ENCODE results near the gene PALM.

PALM gene

DNA sequence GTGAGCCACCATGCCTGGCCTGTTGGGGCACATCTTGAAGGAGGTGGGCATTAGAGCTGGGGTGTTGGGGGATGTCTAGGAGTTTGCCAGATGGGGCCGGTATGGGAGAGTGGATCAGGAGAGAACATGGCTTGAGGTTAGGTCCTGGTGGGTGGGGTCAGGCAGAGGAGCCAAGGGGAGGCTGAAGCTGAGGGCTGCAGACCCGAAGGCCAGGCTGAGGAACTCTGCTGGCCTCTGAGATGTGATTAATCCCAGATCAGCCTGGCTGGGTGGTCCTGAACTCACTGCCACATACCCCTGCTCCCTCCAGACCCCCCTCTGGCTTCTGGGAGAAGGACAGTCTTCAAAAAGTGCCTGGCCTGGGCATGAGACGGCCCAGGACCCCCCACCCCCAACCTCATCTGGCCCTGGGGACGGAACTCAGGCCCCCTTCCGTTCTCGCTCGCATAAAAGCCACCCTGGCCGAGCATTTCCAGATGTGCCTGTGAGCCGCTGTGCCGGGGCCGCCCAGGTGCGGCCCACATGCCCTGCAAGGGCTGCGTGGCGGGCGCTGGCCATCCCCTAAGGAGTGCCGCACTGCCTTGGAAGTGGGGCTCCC, 29.8 kb upstream of the PALM start:
- TF ChIP-seq TAF1 (IDR thresholded peaks at IDR 0.05; ENCODE audit: borderline replicate concordance, insufficient read depth, low read length), result no peak
- TF ChIP-seq, protein P1, sequence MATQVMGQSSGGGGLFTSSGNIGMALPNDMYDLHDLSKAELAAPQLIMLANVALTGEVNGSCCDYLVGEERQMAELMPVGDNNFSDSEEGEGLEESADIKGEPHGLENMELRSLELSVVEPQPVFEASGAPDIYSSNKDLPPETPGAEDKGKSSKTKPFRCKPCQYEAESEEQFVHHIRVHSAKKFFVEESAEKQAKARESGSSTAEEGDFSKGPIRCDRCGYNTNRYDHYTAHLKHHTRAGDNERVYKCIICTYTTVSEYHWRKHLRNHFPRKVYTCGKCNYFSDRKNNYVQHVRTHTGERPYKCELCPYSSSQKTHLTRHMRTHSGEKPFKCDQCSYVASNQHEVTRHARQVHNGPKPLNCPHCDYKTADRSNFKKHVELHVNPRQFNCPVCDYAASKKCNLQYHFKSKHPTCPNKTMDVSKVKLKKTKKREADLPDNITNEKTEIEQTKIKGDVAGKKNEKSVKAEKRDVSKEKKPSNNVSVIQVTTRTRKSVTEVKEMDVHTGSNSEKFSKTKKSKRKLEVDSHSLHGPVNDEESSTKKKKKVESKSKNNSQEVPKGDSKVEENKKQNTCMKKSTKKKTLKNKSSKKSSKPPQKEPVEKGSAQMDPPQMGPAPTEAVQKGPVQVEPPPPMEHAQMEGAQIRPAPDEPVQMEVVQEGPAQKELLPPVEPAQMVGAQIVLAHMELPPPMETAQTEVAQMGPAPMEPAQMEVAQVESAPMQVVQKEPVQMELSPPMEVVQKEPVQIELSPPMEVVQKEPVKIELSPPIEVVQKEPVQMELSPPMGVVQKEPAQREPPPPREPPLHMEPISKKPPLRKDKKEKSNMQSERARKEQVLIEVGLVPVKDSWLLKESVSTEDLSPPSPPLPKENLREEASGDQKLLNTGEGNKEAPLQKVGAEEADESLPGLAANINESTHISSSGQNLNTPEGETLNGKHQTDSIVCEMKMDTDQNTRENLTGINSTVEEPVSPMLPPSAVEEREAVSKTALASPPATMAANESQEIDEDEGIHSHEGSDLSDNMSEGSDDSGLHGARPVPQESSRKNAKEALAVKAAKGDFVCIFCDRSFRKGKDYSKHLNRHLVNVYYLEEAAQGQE (IDR thresholded peaks at IDR 0.05; ENCODE audit: insufficient read depth in 1 of 2, low read depth in 2 of 2, low read length in 2 of 2), result no peak
- TF ChIP-seq SIN3A (IDR thresholded peaks at IDR 0.05; ENCODE audit: borderline replicate concordance, insufficient read depth, low read length), result no peak
- TF ChIP-seq POLR2AphosphoS5 (IDR thresholded peaks at IDR 0.05; ENCODE audit: low read depth, low read length), result no peak
- no peak for TF ChIP-seq FOXP2 (optimal IDR thresholded peaks at IDR 0.05; ENCODE audit: borderline replicate concordance, extremely low read depth, extremely low read length, insufficient read depth)

GRCh38 chr19:679418-680286, 29.1 kb upstream of the PALM start:
- no peak for TF ChIP-seq SIN3A (IDR thresholded peaks at IDR 0.05; ENCODE audit: borderline replicate concordance, insufficient read depth, low read length)
- no peak for TF ChIP-seq TAF1 (IDR thresholded peaks at IDR 0.05; ENCODE audit: borderline replicate concordance, insufficient read depth, low read length)
- TF ChIP-seq FOXP2 (optimal IDR thresholded peaks at IDR 0.05; ENCODE audit: borderline replicate concordance, extremely low read depth, extremely low read length, insufficient read depth), result peak; percentile 10

GRCh38 chr19:680287-681028, 28.3 kb upstream of the PALM start:
- TF ChIP-seq POLR2AphosphoS5 (IDR thresholded peaks at IDR 0.05; ENCODE audit: low read depth, low read length) (no peak), FOXP2 (optimal IDR thresholded peaks at IDR 0.05; ENCODE audit: borderline replicate concordance, extremely low read depth, extremely low read length, insufficient read depth) (peak; percentile 87), TAF1 (IDR thresholded peaks at IDR 0.05; ENCODE audit: borderline replicate concordance, insufficient read depth, low read length) (0 out of 2 replicates have a peak, but pooled peaks have one; percentile 57)

DNA sequence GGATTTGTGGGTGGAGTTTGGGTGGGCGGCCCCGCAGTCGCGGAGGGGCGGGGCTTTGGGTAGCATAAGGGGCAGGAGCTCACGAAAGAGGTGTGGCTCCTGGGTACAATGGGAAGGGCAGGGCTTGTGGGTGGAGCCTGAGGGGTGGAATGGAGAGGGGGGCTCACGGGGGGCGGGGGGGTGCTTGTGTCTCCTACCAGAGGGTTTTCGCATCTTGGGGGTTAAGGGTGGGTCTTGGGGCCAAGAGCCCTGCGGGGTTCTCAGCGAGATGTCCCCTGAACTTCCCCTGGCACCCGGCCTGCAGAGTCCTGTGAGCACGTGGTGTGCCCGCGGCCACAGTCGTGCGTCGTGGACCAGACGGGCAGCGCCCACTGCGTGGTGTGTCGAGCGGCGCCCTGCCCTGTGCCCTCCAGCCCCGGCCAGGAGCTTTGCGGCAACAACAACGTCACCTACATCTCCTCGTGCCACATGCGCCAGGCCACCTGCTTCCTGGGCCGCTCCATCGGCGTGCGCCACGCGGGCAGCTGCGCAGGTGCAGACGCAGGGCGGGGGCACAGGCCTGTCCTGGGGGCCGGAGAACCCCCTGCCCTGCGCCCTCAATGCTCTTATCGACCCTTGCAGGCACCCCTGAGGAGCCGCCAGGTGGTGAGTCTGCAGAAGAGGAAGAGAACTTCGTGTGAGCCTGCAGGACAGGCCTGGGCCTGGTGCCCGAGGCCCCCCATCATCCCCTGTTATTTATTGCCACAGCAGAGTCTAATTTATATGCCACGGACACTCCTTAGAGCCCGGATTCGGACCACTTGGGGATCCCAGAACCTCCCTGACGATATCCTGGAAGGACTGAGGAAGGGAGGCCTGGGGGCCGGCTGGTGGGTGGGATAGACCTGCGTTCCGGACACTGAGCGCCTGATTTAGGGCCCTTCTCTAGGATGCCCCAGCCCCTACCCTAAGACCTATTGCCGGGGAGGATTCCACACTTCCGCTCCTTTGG, 27.4 kb upstream of the PALM start:
- TF ChIP-seq TAF1 (IDR thresholded peaks at IDR 0.05; ENCODE audit: borderline replicate concordance, insufficient read depth, low read length) (no peak), SIN3A (IDR thresholded peaks at IDR 0.05; ENCODE audit: borderline replicate concordance, insufficient read depth, low read length) (no peak), POLR2AphosphoS5 (IDR thresholded peaks at IDR 0.05; ENCODE audit: low read depth, low read length) (no peak), FOXP2 (optimal IDR thresholded peaks at IDR 0.05; ENCODE audit: borderline replicate concordance, extremely low read depth, extremely low read length, insufficient read depth) (no peak)
- TF ChIP-seq, protein P1 (IDR thresholded peaks at IDR 0.05; ENCODE audit: insufficient read depth in 1 of 2, low read depth in 2 of 2, low read length in 2 of 2), result no peak

- TF ChIP-seq POLR2AphosphoS5 (IDR thresholded peaks at IDR 0.05; ENCODE audit: low read depth, low read length), result no peak
- no peak for TF ChIP-seq SIN3A (IDR thresholded peaks at IDR 0.05; ENCODE audit: borderline replicate concordance, insufficient read depth, low read length)
- no peak for TF ChIP-seq TAF1 (IDR thresholded peaks at IDR 0.05; ENCODE audit: borderline replicate concordance, insufficient read depth, low read length)
- TF ChIP-seq, protein P1 (IDR thresholded peaks at IDR 0.05; ENCODE audit: insufficient read depth in 1 of 2, low read depth in 2 of 2, low read length in 2 of 2), result no peak
- no peak for TF ChIP-seq FOXP2 (optimal IDR thresholded peaks at IDR 0.05; ENCODE audit: borderline replicate concordance, extremely low read depth, extremely low read length, insufficient read depth)
Measured at GRCh38 chr19:682678-683320, 25.9 kb upstream of the PALM start.

Measured in PFSK-1 (cell line).